GM18858 (cell line): ENCODE results near the gene ZFP2.

Experiments
- ATAC-seq: cut with Tn5 transposase; IDR thresholded peaks from one replicate; pipeline ENCODE4 v1.9.1; 2021; ENCODE audit not compliant: unreplicated experiment

The ZFP2 gene

DNA sequence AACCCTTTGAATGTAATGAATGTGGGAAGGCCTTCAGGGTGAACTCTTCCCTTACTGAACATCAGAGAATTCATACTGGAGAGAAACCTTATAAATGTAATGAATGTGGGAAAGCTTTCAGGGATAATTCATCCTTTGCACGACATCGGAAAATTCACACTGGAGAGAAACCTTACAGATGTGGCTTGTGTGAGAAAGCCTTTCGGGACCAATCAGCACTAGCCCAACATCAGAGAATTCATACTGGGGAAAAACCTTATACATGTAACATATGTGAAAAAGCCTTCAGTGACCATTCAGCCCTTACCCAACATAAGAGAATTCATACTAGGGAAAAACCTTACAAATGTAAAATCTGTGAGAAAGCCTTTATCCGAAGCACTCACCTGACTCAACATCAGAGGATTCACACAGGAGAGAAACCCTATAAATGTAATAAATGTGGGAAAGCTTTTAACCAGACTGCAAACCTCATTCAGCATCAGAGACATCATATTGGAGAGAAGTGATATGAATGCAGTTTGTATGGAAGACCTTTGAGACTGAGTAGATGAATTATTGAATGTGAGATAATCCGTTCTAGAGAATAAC is 69.8 kb downstream of the ZFP2 start:
- ATAC-seq = no peak

DNA sequence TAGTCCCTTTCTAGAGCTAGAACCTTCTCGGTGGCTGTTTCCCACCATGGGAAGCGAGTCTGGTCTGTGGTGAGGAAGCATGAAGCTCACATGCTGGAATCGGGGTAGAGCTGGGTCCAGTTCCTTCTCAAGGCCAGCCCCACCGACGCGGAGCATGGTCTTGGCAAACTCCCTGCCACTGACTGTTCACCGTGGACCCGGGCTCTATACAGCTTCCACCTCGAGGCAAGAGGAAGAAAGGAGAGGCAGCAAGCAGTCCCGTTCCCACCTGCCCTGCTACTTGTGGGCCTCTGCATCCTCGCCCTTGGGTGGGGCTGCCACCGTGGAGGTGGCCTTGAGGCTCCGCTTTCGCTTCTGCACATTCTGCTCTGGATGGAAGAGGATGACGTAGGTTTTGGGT is 85.7 kb downstream of the ZFP2 start:
- ATAC-seq = no peak
